Activated T-helper 1 cell treated with Interleukin-2 at 50 U/mL for 16 hours (primary cell): ENCODE results near the gene BICD2.

Source experiments
- DNase-seq: peaks from one replicate; pipeline ENCODE4 v3.0.0-alpha.2; 2020; ENCODE audit warnings: low read depth

Gene BICD2

DNA sequence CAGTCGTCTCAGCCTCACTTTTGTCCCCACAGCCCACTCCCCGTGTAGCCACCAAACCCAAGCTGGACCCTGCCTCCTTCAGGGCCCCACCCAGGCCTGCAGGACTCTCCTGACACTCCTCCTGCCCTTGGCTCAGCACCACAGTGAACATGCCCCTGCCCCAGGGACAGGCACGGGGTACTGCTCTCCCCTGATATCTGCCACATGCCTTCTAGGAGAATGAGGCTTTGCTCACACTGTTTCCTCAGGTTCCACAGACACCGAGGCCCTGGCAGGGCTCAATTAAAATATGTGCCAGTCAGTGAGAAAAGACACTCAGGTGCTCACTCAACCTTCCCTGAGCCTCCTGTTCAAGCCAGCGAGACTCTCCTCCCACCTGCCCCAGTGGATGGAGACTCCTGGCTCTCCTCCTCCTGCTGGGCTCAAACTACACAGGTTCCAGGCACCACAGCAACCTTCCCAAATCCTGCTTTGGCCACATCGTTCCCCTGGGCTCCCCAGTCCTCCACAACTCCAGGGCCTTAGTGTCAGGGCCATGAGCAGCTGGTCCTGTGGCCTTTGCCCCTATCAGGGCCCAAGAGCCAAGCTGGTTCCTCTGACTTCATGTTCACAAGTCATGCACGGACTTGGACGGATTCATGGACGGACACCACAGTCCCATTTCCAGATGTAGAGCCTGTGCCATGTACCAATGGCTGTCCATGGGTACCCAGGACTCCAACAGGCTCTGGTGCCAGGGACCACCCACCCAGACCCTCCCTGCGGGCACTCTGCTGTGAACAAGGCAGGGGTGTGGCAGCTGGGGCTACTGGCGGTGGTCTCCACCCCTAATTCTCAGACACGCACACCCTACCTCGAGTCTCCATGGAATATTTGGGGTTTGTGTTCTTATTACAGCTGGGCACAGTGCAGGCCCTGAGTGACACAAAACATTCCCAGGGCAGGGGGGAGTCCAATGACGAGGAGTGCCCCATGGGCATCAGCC is 36.6 kb downstream of the BICD2 start:
- no peak for DNase-seq

- no peak for DNase-seq
These were observed 37.5 kb downstream of the BICD2 start for GRCh38 chr9:92726971-92727715.

DNA sequence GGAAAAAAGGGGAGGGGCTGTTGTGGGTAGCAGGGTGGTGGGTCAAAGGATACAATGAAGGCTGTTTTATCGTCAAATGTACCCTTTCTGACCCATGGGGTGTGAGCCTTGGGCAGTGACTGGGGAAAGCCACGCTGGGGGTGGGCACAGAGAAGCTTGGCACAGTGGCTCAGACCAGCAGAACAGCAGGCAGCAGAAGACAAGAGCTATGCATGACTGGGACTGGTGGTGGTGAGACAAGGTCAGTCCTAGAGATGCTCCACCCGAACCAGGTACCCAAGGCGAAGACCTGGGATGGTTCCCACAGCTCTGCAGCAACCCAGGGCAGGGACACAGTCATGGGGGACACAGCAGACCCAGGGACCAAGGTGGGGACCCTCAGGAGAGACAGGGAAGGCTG is 38.3 kb downstream of the BICD2 start:
- no peak for DNase-seq

- DNase-seq, result no peak
These were observed 38.9 kb downstream of the BICD2 start for GRCh38 chr9:92725766-92726165.

- DNase-seq, result no peak
These were observed 39.4 kb downstream of the BICD2 start for GRCh38 chr9:92725266-92725545.

GRCh38 chr9:92724528-92725265 is 39.9 kb downstream of the BICD2 start:
- no peak for DNase-seq

GRCh38 chr9:92723801-92724323 is 40.8 kb downstream of the BICD2 start:
- no peak for DNase-seq

DNA sequence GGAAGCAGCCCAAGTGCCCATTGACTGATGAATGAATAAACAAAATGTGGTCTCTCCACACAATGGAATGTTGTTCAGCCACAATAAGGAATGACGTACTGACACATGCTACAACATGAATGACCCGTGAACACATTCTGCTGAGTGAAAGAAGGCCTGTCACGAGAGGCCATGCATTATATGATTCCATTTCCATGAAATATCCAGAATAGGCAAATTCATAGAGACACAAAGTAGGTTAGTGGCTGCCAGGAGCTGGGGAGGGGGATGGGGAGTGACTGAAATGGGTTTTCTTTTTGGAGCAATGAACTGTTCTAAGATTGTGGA is 41.4 kb downstream of the BICD2 start:
- no peak for DNase-seq

DNA sequence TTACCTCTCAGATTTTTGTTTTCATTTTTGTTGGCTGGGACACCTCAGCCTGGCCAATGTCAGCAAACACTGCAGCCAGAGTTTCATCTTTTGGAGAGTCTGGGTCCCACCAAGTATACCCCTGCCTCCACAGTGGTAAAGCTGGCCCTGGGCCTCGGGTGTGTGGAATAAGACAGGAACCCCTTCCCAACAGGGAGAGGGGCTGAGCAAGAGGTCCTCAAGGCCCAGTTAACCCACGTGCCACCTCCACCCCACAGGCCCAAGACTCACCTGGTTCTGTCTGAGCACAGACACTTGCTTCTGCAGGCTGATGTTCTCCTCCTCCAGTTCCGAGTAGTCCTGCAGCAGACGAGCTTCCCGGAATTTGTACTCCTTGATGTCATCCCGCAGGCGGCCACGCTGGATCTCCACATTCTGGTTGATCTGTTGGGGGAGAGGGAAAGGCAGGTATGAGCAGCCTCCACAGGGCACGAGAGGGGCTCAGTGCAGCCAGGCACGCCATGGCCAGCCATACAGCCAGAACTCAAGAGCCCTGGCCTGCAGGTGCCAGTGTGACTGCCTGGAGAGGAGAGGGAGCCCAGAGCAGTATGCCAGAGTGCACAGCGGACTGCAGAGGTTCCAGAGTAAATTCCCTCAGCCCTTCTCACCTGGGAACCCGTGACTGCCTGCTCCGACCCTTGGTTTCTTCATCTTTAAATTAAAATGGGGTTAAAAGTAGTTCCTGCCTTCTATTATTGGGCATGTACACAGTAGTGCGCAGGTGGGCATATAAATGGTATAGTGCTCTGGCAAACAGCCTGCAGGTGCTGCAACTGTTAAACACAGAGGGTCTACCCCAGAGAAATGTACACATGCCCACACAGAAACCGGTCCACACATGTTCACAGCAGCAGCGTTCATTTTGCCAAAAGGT is 42.0 kb downstream of the BICD2 start:
- DNase-seq, result no peak

DNA sequence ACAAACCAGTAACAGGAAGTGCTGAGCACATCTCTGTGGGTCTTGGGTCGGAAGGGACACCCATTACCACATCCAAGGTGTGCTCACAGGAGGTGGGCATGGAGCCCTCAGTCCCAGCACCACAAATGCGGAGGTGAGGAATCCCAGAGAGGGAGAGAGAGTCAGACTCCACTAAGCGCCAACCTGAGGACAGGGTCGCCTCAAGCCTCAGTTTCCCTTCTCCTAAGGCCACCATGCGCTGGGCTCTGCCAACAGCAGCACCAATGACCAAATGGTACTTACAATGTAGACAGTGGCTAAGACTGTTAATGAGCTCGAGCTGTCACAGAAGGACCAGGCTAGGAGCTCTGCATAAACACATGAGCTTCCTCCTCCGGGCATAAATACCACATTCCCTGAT is 43.1 kb downstream of the BICD2 start:
- no peak for DNase-seq

- no peak for DNase-seq
These were observed 43.7 kb downstream of the BICD2 start for GRCh38 chr9:92720807-92721535.

DNA sequence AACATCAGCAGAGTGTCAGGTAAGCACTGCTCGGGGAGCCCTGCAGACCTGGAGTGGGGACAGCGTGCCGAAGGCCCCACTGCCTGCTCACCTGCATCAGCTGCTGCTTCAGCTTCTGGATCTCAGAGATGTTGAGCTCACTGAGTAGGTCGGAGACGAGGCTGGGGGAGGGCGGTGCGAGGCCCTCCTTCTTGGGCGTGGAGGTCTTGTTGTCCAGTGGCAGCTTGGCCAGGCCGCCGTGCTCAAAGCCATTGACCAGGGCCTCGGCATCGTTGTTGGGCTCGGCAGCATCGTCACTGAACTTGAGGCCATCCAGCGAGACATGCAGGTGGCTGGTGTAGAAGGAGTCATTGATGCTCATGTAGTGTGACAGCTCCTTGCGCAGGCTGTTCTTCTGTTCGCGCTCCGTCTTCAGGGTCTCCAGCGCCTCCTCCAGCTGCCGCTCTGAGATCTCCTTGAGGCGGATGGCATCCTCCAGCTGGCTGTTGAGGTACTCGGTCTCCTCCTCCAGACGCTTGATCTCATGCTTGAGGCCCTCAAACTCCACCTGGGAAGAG is 44.3 kb downstream of the BICD2 start:
- DNase-seq, result no peak

DNA sequence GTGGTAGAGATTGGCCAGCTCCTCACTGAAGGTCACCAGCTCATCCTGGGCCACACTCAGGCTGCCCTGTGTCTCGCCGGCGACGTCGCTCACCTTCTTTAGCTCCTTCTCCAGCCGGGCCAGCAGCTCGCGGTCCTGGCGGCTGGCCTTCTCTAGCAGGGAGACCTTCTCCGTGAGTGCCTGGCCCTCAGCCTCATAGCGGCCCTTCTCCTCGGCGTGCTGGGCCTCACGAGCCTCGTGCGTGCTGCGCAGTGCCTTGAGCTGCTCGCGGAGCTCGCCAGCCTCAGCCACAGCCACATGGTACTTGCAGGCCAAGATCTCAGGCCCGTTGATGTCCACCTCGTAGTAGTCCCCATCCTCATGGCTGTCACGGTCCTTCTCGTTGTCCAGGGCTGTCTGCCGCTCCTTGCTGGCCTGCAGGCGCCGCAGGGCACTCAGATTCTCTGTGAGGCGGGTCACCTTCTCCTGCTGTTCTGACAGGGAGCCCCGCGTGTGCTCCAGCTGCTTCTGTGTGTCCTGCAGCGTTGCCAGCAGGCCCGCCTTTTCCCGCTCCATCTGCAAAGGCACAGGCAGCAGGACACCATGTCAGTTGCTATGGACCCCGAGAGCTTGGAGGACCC is 45.5 kb downstream of the BICD2 start:
- no peak for DNase-seq

- no peak for DNase-seq
These were observed 46.3 kb downstream of the BICD2 start for GRCh38 chr9:92718086-92719001.

DNA sequence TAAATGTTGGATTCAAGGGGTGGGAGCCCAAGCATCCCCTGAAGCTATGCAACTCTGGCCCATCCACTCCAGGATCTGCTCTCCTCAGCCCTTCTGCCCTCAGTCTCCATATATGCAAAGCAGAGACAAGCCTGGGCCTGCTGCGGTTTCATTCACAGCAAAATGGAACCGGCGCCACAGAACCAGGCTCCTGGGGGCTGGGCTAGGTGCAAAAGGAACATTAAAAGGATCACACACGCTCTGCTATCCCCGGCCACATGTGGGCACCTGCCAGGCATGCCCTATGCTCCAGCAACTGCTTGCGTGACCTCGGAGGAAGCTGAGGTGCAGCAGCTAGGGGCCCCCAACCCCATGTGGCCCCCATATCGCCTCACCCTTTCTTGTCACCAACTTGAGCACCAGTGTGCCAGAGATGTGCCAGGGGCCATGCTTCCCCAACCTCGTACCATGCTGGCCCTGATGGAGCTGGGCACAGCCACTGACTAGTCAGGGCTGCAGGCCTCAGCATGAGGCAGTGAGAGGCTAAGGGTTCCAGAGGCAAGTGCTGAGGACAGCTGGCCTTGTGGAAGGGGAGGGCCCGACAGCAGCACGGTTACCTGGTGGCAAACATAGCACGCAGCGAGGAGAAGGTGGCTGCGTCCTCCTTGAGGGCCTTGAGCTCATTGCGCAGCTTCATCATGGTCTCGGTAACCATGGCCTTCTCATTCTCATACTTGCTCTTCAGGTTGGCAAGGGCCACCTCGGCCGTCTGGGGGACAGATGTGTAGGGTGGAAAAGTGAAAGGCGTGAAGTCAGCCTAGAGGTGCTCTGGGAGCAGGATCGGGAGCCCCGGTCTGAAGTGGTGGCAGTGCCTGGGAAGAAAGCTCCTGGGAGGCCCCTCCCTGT is 47.2 kb downstream of the BICD2 start:
- DNase-seq, result no peak

DNA sequence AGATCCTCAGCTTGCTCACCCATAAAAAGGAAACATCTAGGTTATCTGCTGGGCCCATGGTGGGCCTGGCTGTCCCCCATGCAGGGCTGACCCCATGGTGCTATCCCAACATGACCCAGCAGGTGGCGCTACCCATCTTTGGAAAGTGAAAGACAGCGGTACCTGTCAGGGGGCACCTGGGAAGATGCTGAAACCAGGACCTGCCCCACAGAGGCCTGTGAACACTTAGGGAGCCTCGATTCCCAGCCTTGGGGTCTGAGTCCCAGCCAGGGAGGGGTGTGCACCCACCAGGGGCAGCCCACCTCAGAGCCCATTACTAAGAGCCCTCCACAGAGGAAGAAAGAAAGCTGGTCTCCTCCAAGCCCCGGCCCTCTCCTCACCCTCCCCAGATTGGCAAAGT is 48.1 kb downstream of the BICD2 start:
- DNase-seq, result peak; percentile 71

DNA sequence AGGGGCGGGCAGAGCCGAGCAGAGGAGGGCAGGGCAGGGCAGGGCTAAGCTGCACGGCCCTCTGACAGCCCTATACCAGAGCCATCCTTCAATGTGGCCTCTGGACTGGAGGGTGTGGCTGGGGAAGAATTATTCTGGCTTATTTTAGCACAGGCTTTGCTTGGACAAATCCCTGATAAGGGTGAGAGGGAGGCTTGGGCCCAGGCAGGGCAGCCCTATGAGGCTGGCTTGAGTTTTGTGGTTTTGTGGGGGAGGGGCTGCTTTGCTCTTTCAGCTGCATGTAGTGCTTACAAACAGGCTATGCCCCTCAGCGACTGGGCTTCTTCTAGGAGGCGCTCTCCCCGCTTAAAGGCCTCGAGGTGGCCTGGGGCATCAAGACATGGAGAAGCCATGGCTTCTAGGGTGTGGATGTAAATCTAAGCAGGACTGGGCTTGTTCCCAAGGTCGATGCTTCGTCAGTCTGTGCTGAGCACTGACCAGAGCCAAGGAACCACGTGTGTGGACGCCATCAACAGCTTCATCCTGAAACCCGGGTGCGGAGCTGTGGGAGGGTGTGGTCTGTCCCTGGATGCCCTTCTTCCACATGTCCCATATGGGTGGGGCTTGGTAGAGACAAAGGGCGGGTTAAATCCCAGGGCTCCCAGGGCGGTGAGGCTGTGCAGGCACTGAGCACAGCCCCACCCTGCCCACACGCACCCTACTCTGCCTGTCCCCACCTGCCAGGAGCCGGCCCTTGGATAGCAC is 49.0 kb downstream of the BICD2 start:
- no peak for DNase-seq
